Mucosa of stomach (tissue), 1 donor: ENCODE results near the gene TPCN1.
A peak's percentile ranks its signal among the peaks of the same experiment; 100 is the strongest.

Experiments
- H3K27me3 ChIP-seq: one replicate; pipeline ENCODE4 v1.7.0; 2013; ENCODE audit warnings: mild to moderate bottlenecking, low read length; ENCODE audit not compliant: control insufficient read depth, insufficient read depth
- H3K36me3 ChIP-seq: one replicate; pipeline ENCODE4 v1.7.0; 2013; ENCODE audit warnings: low read length; ENCODE audit not compliant: control insufficient read depth, insufficient read depth
- H3K4me1 ChIP-seq: one replicate; pipeline ENCODE4 v1.7.0; 2013; ENCODE audit warnings: mild to moderate bottlenecking, low read length; ENCODE audit not compliant: control insufficient read depth, insufficient read depth
- H3K4me3 ChIP-seq: one replicate; pipeline ENCODE4 v1.7.0; 2013; ENCODE audit warnings: low read length
- H3K9ac ChIP-seq: one replicate; pipeline ENCODE4 v1.7.0; 2013; ENCODE audit warnings: mild to moderate bottlenecking, low read length, moderate library complexity
- H3K9me3 ChIP-seq: one replicate; pipeline ENCODE4 v1.7.0; 2013; ENCODE audit warnings: mild to moderate bottlenecking, low read length, moderate library complexity; ENCODE audit not compliant: control insufficient read depth
- donor health status: Pancreatic carcinoma.

The TPCN1 gene

GRCh38 chr12:113290506-113290905 is 69.2 kb downstream of the TPCN1 start:
- no peaks in the 10 kb centered on the region for H3K9me3 ChIP-seq
- H3K27me3 ChIP-seq, result no peaks in the 10 kb centered on the region
- no peaks in the 10 kb centered on the region for H3K4me1 ChIP-seq
- H3K9ac ChIP-seq, result no peak overlapping the region
- H3K4me3 ChIP-seq, result no peak overlapping the region
- peaks cover 29% of the 10 kb centered on the region for H3K36me3 ChIP-seq

- H3K4me3 ChIP-seq, result no peak overlapping the region
- H3K4me1 ChIP-seq, result no peaks in the 10 kb centered on the region
- H3K9me3 ChIP-seq, result no peaks in the 10 kb centered on the region
- H3K9ac ChIP-seq, result no peak overlapping the region
- peaks cover 29% of the 10 kb centered on the region for H3K36me3 ChIP-seq
- H3K27me3 ChIP-seq, result no peaks in the 10 kb centered on the region
Observed at GRCh38 chr12:113291586-113291985, 70.3 kb downstream of the TPCN1 start.

GRCh38 chr12:113292091-113292490 is 70.8 kb downstream of the TPCN1 start:
- H3K4me1 ChIP-seq, result no peaks in the 10 kb centered on the region
- H3K9me3 ChIP-seq, result no peaks in the 10 kb centered on the region
- no peak overlapping the region for H3K9ac ChIP-seq
- H3K27me3 ChIP-seq, result no peaks in the 10 kb centered on the region
- no peak overlapping the region for H3K4me3 ChIP-seq
- H3K36me3 ChIP-seq, result peaks cover 26% of the 10 kb centered on the region

- no peaks in the 10 kb centered on the region for H3K4me1 ChIP-seq
- H3K27me3 ChIP-seq, result no peaks in the 10 kb centered on the region
- H3K36me3 ChIP-seq, result peaks cover 24% of the 10 kb centered on the region
- H3K4me3 ChIP-seq, result no peak overlapping the region
- H3K9me3 ChIP-seq, result no peaks in the 10 kb centered on the region
- H3K9ac ChIP-seq, result no peak overlapping the region
Observed at GRCh38 chr12:113292547-113292946, 71.3 kb downstream of the TPCN1 start.

GRCh38 chr12:113293100-113293499 is 71.8 kb downstream of the TPCN1 start:
- H3K4me3 ChIP-seq, result no peak overlapping the region
- H3K9ac ChIP-seq, result no peak overlapping the region
- no peaks in the 10 kb centered on the region for H3K27me3 ChIP-seq
- no peaks in the 10 kb centered on the region for H3K9me3 ChIP-seq
- H3K4me1 ChIP-seq, result no peaks in the 10 kb centered on the region
- H3K36me3 ChIP-seq, result peaks cover 24% of the 10 kb centered on the region

GRCh38 chr12:113295886-113296556 is 74.8 kb downstream of the TPCN1 start:
- H3K9me3 ChIP-seq, result no peaks in the 10 kb centered on the region
- no peaks in the 10 kb centered on the region for H3K27me3 ChIP-seq
- peaks cover 13% of the 10 kb centered on the region for H3K36me3 ChIP-seq
- H3K9ac ChIP-seq, result no peak overlapping the region
- no peak overlapping the region for H3K4me3 ChIP-seq
- H3K4me1 ChIP-seq, result peaks cover 13% of the 10 kb centered on the region

GRCh38 chr12:113296557-113297213 is 75.4 kb downstream of the TPCN1 start:
- H3K9ac ChIP-seq, result no peak overlapping the region
- H3K27me3 ChIP-seq, result no peaks in the 10 kb centered on the region
- H3K4me3 ChIP-seq, result no peak overlapping the region
- H3K36me3 ChIP-seq, result peaks cover 8% of the 10 kb centered on the region
- no peaks in the 10 kb centered on the region for H3K9me3 ChIP-seq
- H3K4me1 ChIP-seq, result peaks cover 13% of the 10 kb centered on the region

GRCh38 chr12:113297214-113297587 is 75.9 kb downstream of the TPCN1 start:
- Histone ChIP-seq H3K36me3 (peaks cover 8% of the 10 kb centered on the region), H3K4me3 (no peak overlapping the region), H3K9me3 (no peaks in the 10 kb centered on the region), H3K4me1 (peaks cover 13% of the 10 kb centered on the region), H3K27me3 (no peaks in the 10 kb centered on the region), H3K9ac (no peak overlapping the region)

GRCh38 chr12:113297621-113298471 is 76.6 kb downstream of the TPCN1 start:
- Histone ChIP-seq H3K9ac (no peak overlapping the region), H3K9me3 (no peaks in the 10 kb centered on the region), H3K27me3 (no peaks in the 10 kb centered on the region), H3K4me1 (peaks cover 13% of the 10 kb centered on the region), H3K36me3 (peaks cover 8% of the 10 kb centered on the region), H3K4me3 (no peak overlapping the region)

- no peak overlapping the region for H3K9ac ChIP-seq
- peaks cover 8% of the 10 kb centered on the region for H3K36me3 ChIP-seq
- H3K4me3 ChIP-seq, result no peak overlapping the region
- peaks cover 13% of the 10 kb centered on the region for H3K4me1 ChIP-seq
- no peaks in the 10 kb centered on the region for H3K27me3 ChIP-seq
- no peaks in the 10 kb centered on the region for H3K9me3 ChIP-seq
Observed at GRCh38 chr12:113298472-113298817, 77.2 kb downstream of the TPCN1 start.

- Histone ChIP-seq H3K9ac (peak overlapping the region; percentile 22), H3K9me3 (no peaks in the 10 kb centered on the region), H3K4me3 (no peak overlapping the region), H3K4me1 (peaks cover 13% of the 10 kb centered on the region), H3K36me3 (peaks cover 8% of the 10 kb centered on the region), H3K27me3 (no peaks in the 10 kb centered on the region)
Observed at GRCh38 chr12:113298861-113299545, 77.7 kb downstream of the TPCN1 start.
